SK-N-SH (cell line): ENCODE results near the gene SUPT5H. TPM values are rescaled to one million over a fixed set of nuclear protein-coding genes. Genes with fewer than 3 reads are reported as not detected.

Experiments used
- CTCF ChIA-PET: fragments of 300-600, 350-600 bp; formaldehyde crosslinking; extraction: SDS; loops from one replicate; lab custom pipeline; 2021; lab: Yijun Ruan, JAX
- POLR2A ChIA-PET: fragments of 350-600 bp; sonication (Branson Sonifier 250); formaldehyde crosslinking; extraction: SDS; loops from one replicate; lab custom pipeline; 2020; ENCODE audit warnings: antibody characterized with exemption, inconsistent platforms; lab: Yijun Ruan, JAX
- DNase-seq: peaks from one replicate; pipeline ENCODE4 v3.0.0; 2012
- H2AFZ ChIP-seq: fragments of 200-600 bp; sonication (generic); 2 replicates; pipeline ENCODE4 v1.8.1; 2016; ENCODE audit warnings: antibody characterized with exemption, mild to moderate bottlenecking, low read depth
- H3F3A ChIP-seq: fragments of 200-600 bp; sonication (generic); replicated peaks from 2 replicates; pipeline ENCODE3; 2016; ENCODE audit warnings: antibody characterized with exemption, mild to moderate bottlenecking; ENCODE audit not compliant: insufficient read depth
- H3K27ac ChIP-seq, 2 experiments: fragments of 200-500 bp in 1 of 2; fragments of 200-600 bp in 1 of 2; sonication (Bioruptor generic) in 1 of 2; sonication (generic), shearing (Covaris generic) in 1 of 2; 2 replicates each; pipeline versions ENCODE4 v1.5.1 to v1.6.1; 2014 to 2016; ENCODE audit warnings: low read depth in 2 of 2, inconsistent platforms in 1 of 2, low read length in 1 of 2, mild to moderate bottlenecking in 1 of 2, mixed read lengths in 1 of 2
- H3K27me3 ChIP-seq: fragments of 200-600 bp; sonication (generic), shearing (Covaris generic); 2 replicates; pipeline ENCODE4 v1.6.1; 2016; ENCODE audit warnings: mixed run types; ENCODE audit not compliant: insufficient read depth
- H3K36me3 ChIP-seq, 2 experiments: fragments of 200-500 bp in 1 of 2; fragments of 200-600 bp in 1 of 2; sonication (Bioruptor generic) in 1 of 2; sonication (generic) in 1 of 2; replicated peaks in 1 of 2; 2 replicates each; pipeline versions ENCODE3 to v1.5.1; 2014 to 2016; ENCODE audit warnings: low read length in 1 of 2, mild to moderate bottlenecking in 1 of 2; ENCODE audit not compliant: insufficient read depth in 2 of 2, control insufficient read depth in 1 of 2
- H3K4me1 ChIP-seq, 2 experiments: fragments of 200-500 bp in 1 of 2; fragments of 200-600 bp in 1 of 2; sonication (Bioruptor generic) in 1 of 2; sonication (generic), shearing (Covaris generic) in 1 of 2; 2 replicates each; pipeline versions ENCODE4 v1.5.1 to v1.6.1; 2014 to 2016; ENCODE audit warnings: low read depth in 1 of 2, low read length in 1 of 2, mixed run types in 1 of 2; ENCODE audit not compliant: insufficient read depth in 2 of 2, control insufficient read depth in 1 of 2
- H3K4me2 ChIP-seq: fragments of 200-600 bp; sonication (generic), shearing (Covaris generic); 2 replicates; pipeline ENCODE4 v1.6.1; 2017; ENCODE audit warnings: mixed run types
- H3K4me3 ChIP-seq, 2 experiments: fragments of 200-500 bp in 1 of 2; fragments of 200-600 bp in 1 of 2; sonication (Bioruptor generic) in 1 of 2; sonication (generic), shearing (Covaris generic) in 1 of 2; 2 replicates each; pipeline versions ENCODE4 v1.5.1 to v1.8.1; 2014 to 2016; ENCODE audit warnings: low read depth in 2 of 2, inconsistent platforms in 1 of 2, low read length in 1 of 2, mild to moderate bottlenecking in 1 of 2, mixed read lengths in 1 of 2, moderate library complexity in 1 of 2
- H3K79me2 ChIP-seq: fragments of 200-600 bp; sonication (generic); 2 replicates; pipeline ENCODE4 v1.8.1; 2017; ENCODE audit warnings: mild to moderate bottlenecking; ENCODE audit not compliant: insufficient read depth
- H3K9ac ChIP-seq: fragments of 200-600 bp; sonication (generic); 2 replicates; pipeline ENCODE4 v1.6.1; 2017; ENCODE audit warnings: mixed run types
- H3K9me2 ChIP-seq: fragments of 200-600 bp; sonication (generic); 2 replicates; pipeline ENCODE4 v1.6.1; 2017; ENCODE audit warnings: mixed run types
- H3K9me3 ChIP-seq: fragments of 200-600 bp; sonication (generic); 2 replicates; pipeline ENCODE4 v1.6.1; 2017; ENCODE audit warnings: mixed run types, mild to moderate bottlenecking, moderate library complexity
- H4K20me1 ChIP-seq: fragments of 200-600 bp; sonication (generic); 2 replicates; pipeline ENCODE4 v1.6.1; 2017; ENCODE audit warnings: mild to moderate bottlenecking, mixed run types; ENCODE audit not compliant: insufficient read depth
- CHD2 ChIP-seq: fragments of 150-350 bp; IDR thresholded peaks from 2 replicates; pipeline ENCODE4 v1.6.1; 2018; ENCODE audit warnings: low read length; ENCODE audit not compliant: partially characterized antibody
- CTCF ChIP-seq: fragments of 200-600 bp; sonication (generic); IDR thresholded peaks from 2 replicates; pipeline ENCODE4 v1.6.1; 2017; ENCODE audit warnings: antibody characterized with exemption, mild to moderate bottlenecking, moderate library complexity
- ELF1 ChIP-seq: IDR thresholded peaks from 2 replicates; pipeline ENCODE4 v1.4.0; 2012
- EP300 ChIP-seq, 2 experiments: IDR thresholded peaks; 2 replicates each; pipeline versions ENCODE4 v1.4.0 to v1.6.1; 2012; ENCODE audit warnings: borderline replicate concordance in 1 of 2, low read depth in 1 of 2, low read length in 1 of 2
- FOSL2 ChIP-seq: IDR thresholded peaks from 2 replicates; pipeline ENCODE4 v1.4.0; 2012; ENCODE audit warnings: low read depth, mild to moderate bottlenecking, moderate library complexity, borderline replicate concordance
- FOXM1 ChIP-seq: IDR thresholded peaks from 2 replicates; pipeline ENCODE4 v1.4.0; 2012; ENCODE audit warnings: low read depth, mild to moderate bottlenecking
- MEF2A ChIP-seq: IDR thresholded peaks from 2 replicates; pipeline ENCODE4 v1.4.0; 2012; ENCODE audit warnings: low read depth, borderline replicate concordance
- MXI1 ChIP-seq: IDR thresholded peaks from 2 replicates; pipeline ENCODE4 v1.6.1; 2012; ENCODE audit warnings: mild to moderate bottlenecking, low read depth, low read length, improper control_type of control experiment
- NFIC ChIP-seq: IDR thresholded peaks from 2 replicates; pipeline ENCODE4 v1.4.0; 2012; ENCODE audit warnings: borderline replicate concordance
- SMC3 ChIP-seq: IDR thresholded peaks from 2 replicates; pipeline ENCODE4 v1.6.1; 2012; ENCODE audit warnings: low read depth, low read length, improper control_type of control experiment
- TAF1 ChIP-seq: IDR thresholded peaks from 2 replicates; pipeline ENCODE4 v1.6.1; 2012; ENCODE audit warnings: low read depth, mild to moderate bottlenecking, low read length, moderate library complexity, borderline replicate concordance
- TCF12 ChIP-seq: IDR thresholded peaks from 2 replicates; pipeline ENCODE4 v1.4.0; 2012
- USF2 ChIP-seq: fragments of 150-350 bp; IDR thresholded peaks from 2 replicates; pipeline ENCODE4 v1.6.1; 2017; ENCODE audit warnings: antibody characterized with exemption, low read length, low read depth, borderline replicate concordance
- ZBTB33 ChIP-seq: IDR thresholded peaks from 2 replicates; pipeline ENCODE4 v1.4.0; 2012; ENCODE audit warnings: low read depth, borderline replicate concordance
- WGBS: methylation state at CpG from one replicate; pipeline ENCODE4 v1.1.6; 2017; ENCODE audit warnings: low lambda C conversion rate; 5-methylcytosine and 5-hydroxymethylcytosine counted together
- polyA plus RNA-seq, 3 experiments: library from polyadenylated mRNA; depleted of rRNA; stranded (reverse); fragments of >200 nt; gene quantifications; 2 replicates each; pipeline ENCODE4 v1.2.3, GENCODE V29; 2012

Gene SUPT5H
- polyA plus RNA-seq, 1 of the 3 experiments (the other 2 are of a cell fraction) = 137 TPM

GRCh38 chr19:39425744-39426143, 19.6 kb upstream of the SUPT5H start:
- H4K20me1 ChIP-seq = no peaks in the 10 kb centered on the region
- no peak overlapping the region for H2AFZ ChIP-seq
- H3K27ac ChIP-seq = peak overlapping the region in 1 of 2 experiments; percentile 22; a peak in 1 of 4 replicates
- H3K4me2 ChIP-seq = no peak overlapping the region
- no peak for DNase-seq
- H3K9me2 ChIP-seq = no peaks in the 10 kb centered on the region
- H3K27me3 ChIP-seq = no peaks in the 10 kb centered on the region
- H3K4me1 ChIP-seq = peaks cover 8 to 17% of the 10 kb centered on the region in 2 experiments; a peak in 3 of 4 replicates
- no peak for TF ChIP-seq MEF2A
- TF ChIP-seq CTCF = no peak
- TF ChIP-seq NFIC = no peak
- TF ChIP-seq FOSL2 = no peak
- TF ChIP-seq ZBTB33 = no peak
- no peak for TF ChIP-seq SMC3
- TF ChIP-seq TCF12 = no peak
- no peak for TF ChIP-seq ELF1
- TF ChIP-seq USF2 = no peak
- TF ChIP-seq EP300 (IDR thresholded peaks at IDR 0.05; ENCODE audit: borderline replicate concordance in 1 of 2, low read depth in 1 of 2, low read length in 1 of 2) = no peak
- H3K79me2 ChIP-seq = no peaks in the 10 kb centered on the region; the same call in 1 of the 2 replicates
- no peaks in the 10 kb centered on the region for H3K9me3 ChIP-seq
- CTCF ChIA-PET = interaction anchor here (1.0 to 3.1 kb wide), 3 partner anchors 12 to 106 kb away, joined by 3 to 15 read pairs (median 12); partner anchors contain the start of gene PLEKHG2
- peaks cover 36% of the 10 kb centered on the region for H3F3A ChIP-seq
- no peak overlapping the region for H3K4me3 ChIP-seq
- peaks cover 0 to 15% of the 10 kb centered on the region in 2 experiments for H3K36me3 ChIP-seq
- H3K9ac ChIP-seq = no peak overlapping the region
- 92% methylated on average over 7 of the region's 7 CpGs for WGBS
- POLR2A ChIA-PET = interaction anchor here (2.2 to 2.9 kb wide), 2 partner anchors 10 kb away, joined by 15 to 17 read pairs; partner anchors contain the start of gene RPS16

GRCh38 chr19:39426170-39426569, 19.2 kb upstream of the SUPT5H start:
- TF ChIP-seq MXI1 (no peak), FOXM1 (no peak), TAF1 (no peak), TCF12 (no peak), CHD2 (no peak)
- no peak for DNase-seq
- no peak overlapping the region for H2AFZ ChIP-seq
- peaks cover 39% of the 10 kb centered on the region for H3F3A ChIP-seq
- no peak overlapping the region for H3K4me3 ChIP-seq
- H3K27ac ChIP-seq = peak overlapping the region in 1 of 2 experiments; percentile 22; a peak in 1 of 4 replicates
- peaks cover 0 to 14% of the 10 kb centered on the region in 2 experiments for H3K36me3 ChIP-seq
- no peaks in the 10 kb centered on the region for H3K9me2 ChIP-seq
- CTCF ChIA-PET = interaction anchor here (1.0 to 3.1 kb wide), 4 partner anchors 12 to 106 kb away, joined by 3 to 15 read pairs (median 9); partner anchors contain the start of gene PLEKHG2
- H3K79me2 ChIP-seq = no peaks in the 10 kb centered on the region; the same call in 1 of the 2 replicates
- no peaks in the 10 kb centered on the region for H3K9me3 ChIP-seq
- no peaks in the 10 kb centered on the region for H3K27me3 ChIP-seq
- H3K9ac ChIP-seq = no peak overlapping the region
- WGBS = 55% methylated on average over 5 of the region's 5 CpGs
- H3K4me1 ChIP-seq = peaks cover 8 to 21% of the 10 kb centered on the region in 2 experiments; a peak in 3 of 4 replicates
- H3K4me2 ChIP-seq = no peak overlapping the region
- POLR2A ChIA-PET = interaction anchor here (0.8 to 2.2 kb wide), 2 partner anchors 10 to 12 kb away, joined by 4 to 15 read pairs; partner anchors contain the start of gene RPS16
- no peaks in the 10 kb centered on the region for H4K20me1 ChIP-seq
